GM23338 (cell line): ENCODE results near the gene RIMBP3B.
"Not testable (repeated sequence)": the region's sequence is repeated elsewhere in the genome, so short reads cannot be mapped to it uniquely, and the experiment has no call there.

Source experiments
- CREB1 ChIP-seq: fragments of 250-450 bp; sonication (Bioruptor Pico); IDR thresholded peaks from 2 replicates; pipeline ENCODE4 v1.5.0; 2020; ENCODE audit warnings: low read depth, mild to moderate bottlenecking, moderate library complexity
- EZH2 ChIP-seq: fragments of 200-600 bp; sonication (generic); IDR thresholded peaks from one replicate; pipeline ENCODE4 v1.8.0; 2017; ENCODE audit warnings: antibody characterized with exemption, mild to moderate bottlenecking, low read depth; ENCODE audit not compliant: unreplicated experiment
- EZH2phosphoT487 ChIP-seq: fragments of 200-600 bp; sonication (generic); IDR thresholded peaks from one replicate; pipeline ENCODE4 v1.8.1; 2018; ENCODE audit warnings: antibody characterized with exemption; ENCODE audit not compliant: unreplicated experiment
- JUNB ChIP-seq: IDR thresholded peaks from one replicate; pipeline ENCODE4 v1.6.1; 2016; ENCODE audit warnings: antibody characterized with exemption; ENCODE audit not compliant: unreplicated experiment
- NANOG ChIP-seq: IDR thresholded peaks from 2 replicates; pipeline ENCODE4 v1.6.1; 2016; ENCODE audit warnings: antibody characterized with exemption, borderline replicate concordance
- POLR2AphosphoS5 ChIP-seq: IDR thresholded peaks from 2 replicates; pipeline ENCODE4 v1.6.1; 2016; ENCODE audit warnings: antibody characterized with exemption, low read depth
- REST ChIP-seq: IDR thresholded peaks from one replicate; pipeline ENCODE4 v1.6.1; 2018; ENCODE audit warnings: antibody characterized with exemption; ENCODE audit not compliant: unreplicated experiment
- ZNF114 ChIP-seq: fragments of 250-450 bp; sonication (Bioruptor Pico); IDR thresholded peaks from 2 replicates; pipeline ENCODE4 v1.5.0; 2020; ENCODE audit warnings: mild to moderate bottlenecking, moderate library complexity
- TF ChIP-seq, protein P1 (sequence below), 2 experiments: fragments of 200-600 bp in 1 of 2; sonication (generic) in 1 of 2; conservative IDR thresholded peaks; 2 replicates each; pipeline versions ENCODE4 v1.5.1 to v1.6.1; 2016 to 2017; ENCODE audit warnings: antibody characterized with exemption in 2 of 2, low read depth in 2 of 2, mild to moderate bottlenecking in 2 of 2, moderate library complexity in 1 of 2

DNA sequence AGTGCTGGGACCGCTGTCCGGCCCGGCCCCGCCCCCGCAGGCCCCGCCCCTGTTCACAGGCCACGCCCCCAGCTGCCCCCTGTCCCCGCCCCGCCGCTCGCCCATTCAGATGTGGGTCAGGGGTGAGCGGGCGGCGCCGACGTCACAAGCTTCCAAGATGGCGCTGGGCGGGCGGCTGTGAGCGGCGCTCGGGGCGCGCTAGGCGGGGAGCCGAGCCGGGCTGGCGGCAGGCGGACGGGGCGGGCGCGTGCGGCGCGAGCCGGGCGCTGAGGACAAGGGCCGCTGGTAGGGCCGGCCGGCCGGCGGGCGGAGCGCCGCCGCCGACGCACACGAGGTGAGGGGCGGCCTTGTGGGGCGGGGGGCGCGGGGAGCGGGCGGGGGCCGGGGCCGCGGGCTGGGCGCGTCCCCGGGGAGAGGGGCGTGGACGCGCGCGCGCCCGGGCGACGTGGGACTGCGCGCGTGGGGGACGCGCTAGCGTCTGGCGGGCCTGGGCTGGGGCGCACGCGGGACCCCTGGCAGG lies 33.7 kb downstream of the RIMBP3B start, which contains the start of gene HIC2:
- TF ChIP-seq EZH2; NANOG; POLR2AphosphoS5; REST; EZH2phosphoT487; CREB1 (CRISPR knock-in tag); JUNB; ZNF114: not testable (repeated sequence)
- TF ChIP-seq, protein P1, sequence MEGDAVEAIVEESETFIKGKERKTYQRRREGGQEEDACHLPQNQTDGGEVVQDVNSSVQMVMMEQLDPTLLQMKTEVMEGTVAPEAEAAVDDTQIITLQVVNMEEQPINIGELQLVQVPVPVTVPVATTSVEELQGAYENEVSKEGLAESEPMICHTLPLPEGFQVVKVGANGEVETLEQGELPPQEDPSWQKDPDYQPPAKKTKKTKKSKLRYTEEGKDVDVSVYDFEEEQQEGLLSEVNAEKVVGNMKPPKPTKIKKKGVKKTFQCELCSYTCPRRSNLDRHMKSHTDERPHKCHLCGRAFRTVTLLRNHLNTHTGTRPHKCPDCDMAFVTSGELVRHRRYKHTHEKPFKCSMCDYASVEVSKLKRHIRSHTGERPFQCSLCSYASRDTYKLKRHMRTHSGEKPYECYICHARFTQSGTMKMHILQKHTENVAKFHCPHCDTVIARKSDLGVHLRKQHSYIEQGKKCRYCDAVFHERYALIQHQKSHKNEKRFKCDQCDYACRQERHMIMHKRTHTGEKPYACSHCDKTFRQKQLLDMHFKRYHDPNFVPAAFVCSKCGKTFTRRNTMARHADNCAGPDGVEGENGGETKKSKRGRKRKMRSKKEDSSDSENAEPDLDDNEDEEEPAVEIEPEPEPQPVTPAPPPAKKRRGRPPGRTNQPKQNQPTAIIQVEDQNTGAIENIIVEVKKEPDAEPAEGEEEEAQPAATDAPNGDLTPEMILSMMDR (conservative IDR thresholded peaks at IDR 0.05; ENCODE audit: low read depth in 2 of 2) = not testable (repeated sequence)
